Esophagus muscularis mucosa (tissue), 4 donors: ENCODE measurements around the gene METTL27. TPM values are rescaled to one million over a fixed set of nuclear protein-coding genes. Genes with fewer than 3 reads are reported as not detected.

Source experiments
- DNase-seq: peaks from one replicate; pipeline ENCODE4 v3.0.0-alpha.2; 2017; ENCODE audit errors: extremely low spot score
- H3K27ac ChIP-seq, 4 donors: fragments of 200-600 bp; sonication (generic); replicated peaks in 1 of 4; 1 replicate in 3 of 4; 2 replicates in 1 of 4; pipeline ENCODE4 v1.5.1; 2016 to 2019; ENCODE audit warnings: mild to moderate bottlenecking in 1 of 4
- H3K27me3 ChIP-seq, 4 donors: fragments of 200-600 bp; sonication (generic); one replicate each; pipeline versions ENCODE4 v1.5.1 to v1.6.0; 2016 to 2019
- H3K36me3 ChIP-seq, 4 donors: fragments of 200-600 bp; sonication (generic); one replicate each; pipeline ENCODE4 v1.5.1; 2016 to 2019
- H3K4me1 ChIP-seq, 4 donors: fragments of 200-600 bp; sonication (generic); one replicate each; pipeline ENCODE4 v1.5.1; 2016 to 2019
- H3K4me3 ChIP-seq, 4 donors: fragments of 200-600 bp; sonication (generic); 1 replicate in 2 of 4; 2 replicates in 2 of 4; pipeline ENCODE4 v1.5.1; 2016 to 2019; ENCODE audit warnings: mild to moderate bottlenecking in 4 of 4, moderate library complexity in 1 of 4
- H3K9me3 ChIP-seq, 4 donors: fragments of 200-600 bp; sonication (generic); 1 replicate in 3 of 4; 2 replicates in 1 of 4; pipeline ENCODE4 v1.5.1; 2016 to 2019
- CTCF ChIP-seq, 3 experiments: fragments of 200-600 bp in 2 of 3; fragments of 450-650 bp in 1 of 3; sonication (generic) in 2 of 3; IDR thresholded peaks; one replicate each; pipeline ENCODE4 v1.5.1; 2017 to 2019; ENCODE audit warnings: antibody characterized with exemption in 3 of 3, mild to moderate bottlenecking in 2 of 3, moderate library complexity in 1 of 3
- EP300 ChIP-seq: sonication (generic); formaldehyde crosslinking; IDR thresholded peaks from one replicate; pipeline ENCODE4 v1.6.1; 2017; ENCODE audit warnings: antibody characterized with exemption
- POLR2A ChIP-seq: fragments of 450-650 bp; IDR thresholded peaks from one replicate; pipeline ENCODE4 v1.6.1; 2017; ENCODE audit warnings: antibody characterized with exemption, moderate library complexity, mild to moderate bottlenecking, low read depth
- POLR2AphosphoS5 ChIP-seq, 2 donors: sonication (generic); formaldehyde crosslinking; IDR thresholded peaks; one replicate each; pipeline ENCODE4 v1.6.1; 2017; ENCODE audit warnings: antibody characterized with exemption in 2 of 2
- WGBS: methylation state at CpG from one replicate; pipeline ENCODE4 v1.1.5; 2018; 5-methylcytosine and 5-hydroxymethylcytosine counted together
- intact Hi-C: fragments of 100-400 bp; cut with DNase I; formaldehyde crosslinking; loops from one replicate; pipeline ENCODE4 v1.15.1; 2023
- total RNA-seq, 4 donors: library from RNA; depleted of rRNA; stranded (reverse); fragments of >200 nt; gene quantifications; one replicate each; pipeline versions ENCODE4 v1.1.0 to v1.2.1, GENCODE V29; 2016

The METTL27 gene
- total RNA-seq, 4 donors from 2014 or later: 0.83 to 4.0 (median 2.8) TPM

- no peaks in the 10 kb centered on the region for H3K9me3 ChIP-seq
- no peak overlapping the region for H3K27ac ChIP-seq
- no peak for DNase-seq
- 98% methylated on average over 1 of the region's 1 CpG for WGBS
- intact Hi-C loops: loop anchor here (2.0 to 10.0 kb wide), 2 partner anchors 160 to 318 kb away; no protein-coding TSS in a partner anchor
- H3K4me3 ChIP-seq: no peak overlapping the region
- H3K27me3 ChIP-seq: no peaks in the 10 kb centered on the region
- H3K36me3 ChIP-seq: no peaks in the 10 kb centered on the region
- TF ChIP-seq POLR2A: no peak
- no peak for TF ChIP-seq CTCF (IDR thresholded peaks at IDR 0.05)
- TF ChIP-seq EP300: no peak
- TF ChIP-seq POLR2AphosphoS5 (IDR thresholded peaks at IDR 0.05): no peak
- H3K4me1 ChIP-seq: peaks cover 17 to 34% (median 30%) of the 10 kb centered on the region in 4 donors
Measured at GRCh38 chr7:73866446-73866767, 24.1 kb upstream of the METTL27 start.

GRCh38 chr7:73865738-73866445, 23.6 kb upstream of the METTL27 start:
- no peaks in the 10 kb centered on the region for H3K9me3 ChIP-seq
- no peak overlapping the region for H3K4me3 ChIP-seq
- 65% methylated on average over 5 of the region's 6 CpGs for WGBS
- no peaks in the 10 kb centered on the region for H3K27me3 ChIP-seq
- intact Hi-C loops: loop anchor here (2.0 to 10.0 kb wide), 2 partner anchors 161 to 319 kb away; no protein-coding TSS in a partner anchor
- peak; percentile 64 to 79 (median 77) for TF ChIP-seq CTCF (IDR thresholded peaks at IDR 0.05)
- TF ChIP-seq POLR2A: no peak
- DNase-seq: no peak
- peaks cover 17 to 30% (median 25%) of the 10 kb centered on the region in 4 donors for H3K4me1 ChIP-seq
- H3K36me3 ChIP-seq: no peaks in the 10 kb centered on the region
- no peak overlapping the region for H3K27ac ChIP-seq

GRCh38 chr7:73864981-73865711, 22.8 kb upstream of the METTL27 start:
- TF ChIP-seq EP300 (no peak), POLR2A (no peak), CTCF (IDR thresholded peaks at IDR 0.05) (no peak), POLR2AphosphoS5 (IDR thresholded peaks at IDR 0.05) (no peak)
- peaks cover 13 to 22% (median 18%) of the 10 kb centered on the region in 4 donors for H3K4me1 ChIP-seq
- H3K9me3 ChIP-seq: no peaks in the 10 kb centered on the region
- no peak overlapping the region for H3K27ac ChIP-seq
- H3K27me3 ChIP-seq: no peaks in the 10 kb centered on the region
- no peak overlapping the region for H3K4me3 ChIP-seq
- intact Hi-C loops: loop anchor here (10.0 kb wide), 1 partner anchor 320 kb away; no protein-coding TSS in a partner anchor
- no peaks in the 10 kb centered on the region for H3K36me3 ChIP-seq
- WGBS: 92% methylated on average over 5 of the region's 8 CpGs
- no peak for DNase-seq

GRCh38 chr7:73861305-73861704, 19.0 kb upstream of the METTL27 start:
- no peak for DNase-seq
- intact Hi-C loops: loop anchor here (10.0 kb wide), 1 partner anchor 323 kb away; no protein-coding TSS in a partner anchor
- no peak overlapping the region for H3K27ac ChIP-seq
- H3K27me3 ChIP-seq: no peaks in the 10 kb centered on the region
- no peak for TF ChIP-seq CTCF (IDR thresholded peaks at IDR 0.05)
- TF ChIP-seq EP300: no peak
- no peak for TF ChIP-seq POLR2A
- TF ChIP-seq POLR2AphosphoS5 (IDR thresholded peaks at IDR 0.05): no peak
- no peaks in the 10 kb centered on the region for H3K36me3 ChIP-seq
- 93% methylated on average over 12 of the region's 12 CpGs for WGBS
- no peak overlapping the region for H3K4me3 ChIP-seq
- H3K9me3 ChIP-seq: no peaks in the 10 kb centered on the region
- H3K4me1 ChIP-seq: no peaks in the 10 kb centered on the region
